IMR-90 (cell line): ENCODE results near the gene RHOBTB3. TPM values are rescaled to one million over a fixed set of nuclear protein-coding genes. Genes with fewer than 3 reads are reported as not detected.

ENCODE experiments used
- ATAC-seq: fragments of 200-7000 bp; cut with Tn5 transposase; 2 replicates; pipeline ENCODE4 v1.9.1; 2020; ENCODE audit warnings: low read depth, mild to moderate bottlenecking, moderate library complexity
- BruUV-seq: library from RNA; stranded (reverse); fragments of 400-500 nt; replicated peaks from 2 replicates; lab custom pipeline; 2021; lab: Mats Ljungman, UMichigan
- CTCF ChIA-PET: fragments of 300-600 bp; formaldehyde crosslinking; extraction: SDS; loops from one replicate; lab custom pipeline; 2021; ENCODE audit warnings: antibody characterized with exemption; lab: Yijun Ruan, JAX
- POLR2A ChIA-PET: fragments of 300-600 bp; sonication (Branson Sonifier 250); formaldehyde crosslinking; loops from one replicate; lab custom pipeline; 2022; ENCODE audit warnings: antibody characterized with exemption; ENCODE audit not compliant: unreplicated experiment; lab: Charles Lee
- DNase-seq: peaks from one replicate; pipeline ENCODE4 v3.0.0; 2013
- H2AFZ ChIP-seq: replicated peaks from 2 replicates; pipeline ENCODE3; 2013; ENCODE audit warnings: low read length, mild to moderate bottlenecking; ENCODE audit not compliant: poor library complexity
- H2AK5ac ChIP-seq: 2 replicates; pipeline ENCODE4 v1.6.1; 2013; ENCODE audit warnings: low read depth, low read length, inconsistent platforms
- H2AK9ac ChIP-seq: replicated peaks from 2 replicates; pipeline ENCODE3; 2013; ENCODE audit warnings: mild to moderate bottlenecking, low read depth, low read length, moderate library complexity; ENCODE audit not compliant: poor library complexity
- H2BK120ac ChIP-seq: 2 replicates; pipeline ENCODE4 v1.6.1; 2013; ENCODE audit warnings: low read depth, low read length, inconsistent platforms
- H2BK15ac ChIP-seq: 3 replicates; pipeline ENCODE4 v1.6.1; 2013; ENCODE audit warnings: low read depth, low read length, inconsistent platforms
- H2BK20ac ChIP-seq: 2 replicates; pipeline ENCODE4 v1.6.1; 2013; ENCODE audit warnings: low read depth, mild to moderate bottlenecking, inconsistent platforms, low read length, moderate library complexity
- H2BK5ac ChIP-seq: 2 replicates; pipeline ENCODE4 v1.6.1; 2013; ENCODE audit warnings: mild to moderate bottlenecking, low read depth, low read length, inconsistent platforms; ENCODE audit not compliant: poor library complexity, severe bottlenecking
- H3K14ac ChIP-seq: replicated peaks from 2 replicates; pipeline ENCODE4 v1.6.1; 2013; ENCODE audit warnings: low read depth, low read length, inconsistent platforms
- H3K18ac ChIP-seq: 2 replicates; pipeline ENCODE4 v1.6.1; 2013; ENCODE audit warnings: low read depth, low read length, control low read depth
- H3K23ac ChIP-seq: 2 replicates; pipeline ENCODE4 v1.6.1; 2013; ENCODE audit warnings: low read depth, low read length, inconsistent platforms
- H3K27ac ChIP-seq: 2 replicates; pipeline ENCODE4 v1.5.1; 2013; ENCODE audit warnings: mild to moderate bottlenecking, control low read depth, low read length; ENCODE audit not compliant: insufficient read depth
- H3K27me3 ChIP-seq: 2 replicates; pipeline ENCODE4 v1.6.1; 2013; ENCODE audit warnings: low read length; ENCODE audit not compliant: control insufficient read depth, insufficient read depth
- H3K36me3 ChIP-seq: 2 replicates; pipeline ENCODE4 v1.6.1; 2013; ENCODE audit warnings: low read length, mixed read lengths; ENCODE audit not compliant: control insufficient read depth, insufficient read depth
- H3K4ac ChIP-seq: 2 replicates; pipeline ENCODE4 v1.6.1; 2013; ENCODE audit warnings: low read depth, low read length, inconsistent platforms
- H3K4me1 ChIP-seq: 2 replicates; pipeline ENCODE4 v1.6.1; 2013; ENCODE audit warnings: low read length, mixed read lengths; ENCODE audit not compliant: control insufficient read depth, insufficient read depth
- H3K4me2 ChIP-seq: 2 replicates; pipeline ENCODE4 v1.6.1; 2013; ENCODE audit warnings: low read depth, mild to moderate bottlenecking, control low read depth, low read length, moderate library complexity
- H3K4me3 ChIP-seq: 2 replicates; pipeline ENCODE4 v1.5.1; 2013; ENCODE audit warnings: low read depth, mild to moderate bottlenecking, control low read depth, low read length, moderate library complexity; ENCODE audit not compliant: insufficient read depth
- H3K56ac ChIP-seq: 2 replicates; pipeline ENCODE4 v1.6.1; 2013; ENCODE audit warnings: low read length, inconsistent platforms; ENCODE audit not compliant: insufficient read depth; ENCODE audit errors: extremely low read depth
- H3K79me1 ChIP-seq, 2 experiments: 2 replicates each; pipeline ENCODE4 v1.6.1; 2013; ENCODE audit warnings: low read length in 2 of 2, inconsistent platforms in 1 of 2, low read depth in 1 of 2
- H3K9ac ChIP-seq: 2 replicates; pipeline ENCODE4 v1.6.1; 2013; ENCODE audit warnings: low read depth, low read length, control low read depth
- H3K9me1 ChIP-seq: 2 replicates; pipeline ENCODE4 v1.6.1; 2013; ENCODE audit warnings: low read length, inconsistent platforms; ENCODE audit not compliant: insufficient read depth
- H3K9me3 ChIP-seq: 2 replicates; pipeline ENCODE4 v1.6.1; 2013; ENCODE audit warnings: low read length; ENCODE audit not compliant: control insufficient read depth, insufficient read depth
- H4K20me1 ChIP-seq: 2 replicates; pipeline ENCODE4 v1.6.1; 2013; ENCODE audit warnings: low read length, inconsistent platforms; ENCODE audit not compliant: insufficient read depth
- H4K5ac ChIP-seq: 2 replicates; pipeline ENCODE4 v1.6.1; 2013; ENCODE audit warnings: mild to moderate bottlenecking, low read depth, low read length, control low read depth
- H4K8ac ChIP-seq, 2 experiments: 2 replicates each; pipeline ENCODE4 v1.6.1; 2013; ENCODE audit warnings: low read depth in 2 of 2, low read length in 2 of 2, control low read depth in 1 of 2, inconsistent platforms in 1 of 2
- H4K91ac ChIP-seq: 2 replicates; pipeline ENCODE4 v1.6.1; 2013; ENCODE audit warnings: low read depth, low read length, inconsistent platforms; ENCODE audit not compliant: insufficient read depth
- NFE2L2 ChIP-seq: fragments of 150-350 bp; IDR thresholded peaks from 2 replicates; pipeline ENCODE4 v1.6.1; 2016; ENCODE audit warnings: low read depth, mild to moderate bottlenecking, low read length
- RAD21 ChIP-seq: IDR thresholded peaks from 2 replicates; pipeline ENCODE4 v1.6.1; 2012; ENCODE audit warnings: low read length, improper control_type of control experiment
- WGBS, 2 experiments: methylation state at CpG; one replicate each; pipeline versions ENCODE4 v1.1.5 to v1.1.7; 2013; ENCODE audit warnings: missing lambda C conversion rate in 2 of 2; ENCODE audit not compliant: insufficient read length in 1 of 2; ENCODE audit errors: extremely low coverage in 2 of 2; 5-methylcytosine and 5-hydroxymethylcytosine counted together
- dilution Hi-C: fragments of 300-500 bp; cut with HindIII; formaldehyde crosslinking; loops from one replicate; pipeline ENCODE4 v1.14.3; 2018; ENCODE audit warnings: low sequenced_read_pairs; ENCODE audit not compliant: unreplicated experiment
- in situ Hi-C: fragments of 300-500 bp; cut with MboI; formaldehyde crosslinking; loops from 3 replicates; pipeline ENCODE4 v1.14.3; 2019; ENCODE audit warnings: low sequenced_read_pairs, inconsistent platforms, mixed read lengths
- intact Hi-C: fragments of 100-400 bp; cut with micrococcal nuclease; formaldehyde crosslinking; loops from 2 replicates; pipeline ENCODE4 v1.10.0; 2022
- polyA plus RNA-seq, 3 experiments: library from polyadenylated mRNA; depleted of rRNA; stranded (reverse); fragments of >200 nt; gene quantifications; 2 replicates each; pipeline ENCODE4 v1.2.3, GENCODE V29; 2012; ENCODE audit warnings: low replicate concordance in 1 of 3
- total RNA-seq: library from RNA; depleted of rRNA; stranded (reverse); fragments of >200 nt; gene quantifications from 2 replicates; pipeline ENCODE4 v1.2.3, GENCODE V29; 2012
- TF ChIP-seq, protein P1 (sequence below): conservative IDR thresholded peaks from 2 replicates; pipeline ENCODE4 v1.5.1; 2012; ENCODE audit warnings: mild to moderate bottlenecking, low read depth, low read length, improper control_type of control experiment

Gene RHOBTB3
- total and polyA plus RNA-seq, 2 of the 4 experiments (the other 2 are of a cell fraction): 117 to 447 TPM

DNA sequence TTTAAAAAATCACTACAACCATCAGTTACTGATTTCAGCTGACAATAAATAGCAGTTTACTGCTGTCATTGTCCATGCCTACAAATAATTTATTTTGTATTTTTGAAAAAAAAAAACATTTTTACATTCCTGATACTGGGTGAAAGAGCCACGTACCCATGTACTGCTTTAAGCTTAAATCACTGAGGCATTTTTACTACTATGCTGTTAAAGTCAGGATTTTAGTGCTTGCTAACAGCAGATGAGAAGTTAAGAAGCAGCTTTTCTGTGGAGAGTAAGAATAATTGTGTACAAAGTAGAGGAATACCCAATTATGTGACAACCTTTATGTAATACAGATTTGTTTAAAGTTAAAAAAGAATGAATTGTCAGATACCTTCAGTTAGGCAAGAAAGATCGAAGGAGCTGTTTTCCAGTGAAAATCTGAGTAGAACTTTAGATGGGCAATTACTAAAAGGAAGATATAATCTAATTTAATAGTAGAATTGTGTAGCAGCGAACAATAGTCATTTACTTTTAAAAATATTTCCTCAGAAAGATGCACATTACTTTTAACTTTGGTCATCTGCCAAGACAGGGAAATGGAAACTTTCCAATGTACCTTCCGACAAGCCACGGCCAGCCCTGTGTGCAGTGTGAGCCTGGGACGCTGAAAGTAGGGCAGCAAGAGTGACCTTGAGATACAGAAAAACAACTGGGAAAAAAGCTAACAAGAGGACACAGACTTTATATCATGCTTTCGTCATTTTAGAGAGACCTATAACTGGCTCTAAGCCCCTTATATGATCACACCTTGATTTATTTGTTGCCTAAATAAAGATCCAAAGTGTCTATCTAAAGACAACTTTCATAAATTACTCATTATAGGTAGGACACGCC is 39.9 kb downstream of the RHOBTB3 start:
- Histone ChIP-seq H3K9me1 (peaks cover 11% of the 10 kb centered on the region), H4K5ac (no peak overlapping the region), H2AK9ac (no peak overlapping the region), H4K20me1 (no peaks in the 10 kb centered on the region; the same call in 1 of the 2 replicates), H3K9ac (no peak overlapping the region), H2BK120ac (no peak overlapping the region), H3K14ac (no peak overlapping the region), H3K4me1 (peaks cover 9% of the 10 kb centered on the region), H4K91ac (no peak overlapping the region), H2BK20ac (no peak overlapping the region), H3K9me3 (no peaks in the 10 kb centered on the region), H3K4me2 (no peak overlapping the region), H3K4ac (no peak overlapping the region), H3K56ac (no peak overlapping the region), H3K36me3 (peaks cover 36% of the 10 kb centered on the region), H3K79me1 (peaks cover 9 to 34% of the 10 kb centered on the region in 2 experiments; a peak in 2 of 4 replicates), H2AFZ (no peak overlapping the region), H4K8ac (no peak overlapping the region), H3K18ac (no peak overlapping the region), H2BK5ac (no peak overlapping the region), H2BK15ac (no peak overlapping the region), H3K27ac (no peak overlapping the region; the same call in 1 of the 2 replicates), H3K27me3 (no peaks in the 10 kb centered on the region), H3K4me3 (no peak overlapping the region), H3K23ac (no peak overlapping the region), H2AK5ac (peak overlapping the region; percentile 21; the same call in 1 of the 2 replicates)
- intact Hi-C loops: no loop called here
- ATAC-seq (no peak), DNase-seq (no peak)
- dilution Hi-C loops: no loop called here
- in situ Hi-C loops: no loop called here
- ChIA-PET POLR2A (no interaction called here), CTCF (interaction anchor here (0.7 to 2.1 kb wide), 2 partner anchors 10 to 73 kb away, joined by 3 to 15 read pairs; no protein-coding TSS in a partner anchor)
- WGBS, 2 experiments: 100% methylated on average over 2 of the region's 8 CpGs; no CpG with 5 or more reads in 1 of the 2 experiments
- TF ChIP-seq RAD21 (no peak), NFE2L2 (no peak)
- TF ChIP-seq, protein P1, sequence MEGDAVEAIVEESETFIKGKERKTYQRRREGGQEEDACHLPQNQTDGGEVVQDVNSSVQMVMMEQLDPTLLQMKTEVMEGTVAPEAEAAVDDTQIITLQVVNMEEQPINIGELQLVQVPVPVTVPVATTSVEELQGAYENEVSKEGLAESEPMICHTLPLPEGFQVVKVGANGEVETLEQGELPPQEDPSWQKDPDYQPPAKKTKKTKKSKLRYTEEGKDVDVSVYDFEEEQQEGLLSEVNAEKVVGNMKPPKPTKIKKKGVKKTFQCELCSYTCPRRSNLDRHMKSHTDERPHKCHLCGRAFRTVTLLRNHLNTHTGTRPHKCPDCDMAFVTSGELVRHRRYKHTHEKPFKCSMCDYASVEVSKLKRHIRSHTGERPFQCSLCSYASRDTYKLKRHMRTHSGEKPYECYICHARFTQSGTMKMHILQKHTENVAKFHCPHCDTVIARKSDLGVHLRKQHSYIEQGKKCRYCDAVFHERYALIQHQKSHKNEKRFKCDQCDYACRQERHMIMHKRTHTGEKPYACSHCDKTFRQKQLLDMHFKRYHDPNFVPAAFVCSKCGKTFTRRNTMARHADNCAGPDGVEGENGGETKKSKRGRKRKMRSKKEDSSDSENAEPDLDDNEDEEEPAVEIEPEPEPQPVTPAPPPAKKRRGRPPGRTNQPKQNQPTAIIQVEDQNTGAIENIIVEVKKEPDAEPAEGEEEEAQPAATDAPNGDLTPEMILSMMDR: no peak
- no TSS peak for BruUV-seq
